Activated CD8-positive, alpha-beta T cell treated with anti-CD3 and anti-CD28 coated beads, Interleukin-2, amount 10 ng/mL, durations not matched to agents 7 days and 5 days (primary cell): ENCODE results near the gene TDRD10. TPM values are rescaled to one million over a fixed set of nuclear protein-coding genes. Genes with fewer than 3 reads are reported as not detected.

Experiments used
- ATAC-seq: fragments of 150-1000 bp; cut with Tn5 transposase; one replicate; pipeline ENCODE4 v1.10.0; 2021; ENCODE audit warnings: moderate library complexity
- CTCF ChIA-PET: fragments of 350-600 bp; sonication (Branson Sonifier 250); formaldehyde crosslinking; loops from one replicate; lab custom pipeline; 2021; ENCODE audit warnings: antibody characterized with exemption; lab: Charles Lee
- POLR2A ChIA-PET: fragments of 350-600 bp; sonication (Branson Sonifier 250); formaldehyde crosslinking; loops from one replicate; lab custom pipeline; 2021; ENCODE audit warnings: antibody characterized with exemption; lab: Charles Lee
- DNase-seq: peaks from one replicate; pipeline ENCODE4 v3.0.0-alpha.2; 2020
- H3K27ac Mint-ChIP-seq: one replicate; pipeline ENCODE4 v1.8.0; 2021; ENCODE audit warnings: mild to moderate bottlenecking, mixed read lengths
- H3K27me3 Mint-ChIP-seq: one replicate; pipeline ENCODE4 v1.8.0; 2021; ENCODE audit warnings: low read depth, mixed read lengths
- H3K36me3 Mint-ChIP-seq: one replicate; pipeline ENCODE4 v1.8.0; 2021; ENCODE audit warnings: low read depth, mixed read lengths
- H3K4me1 Mint-ChIP-seq: one replicate; pipeline ENCODE4 v1.8.0; 2021; ENCODE audit warnings: low read depth, mixed read lengths
- H3K4me3 Mint-ChIP-seq: one replicate; pipeline ENCODE4 v1.8.0; 2021; ENCODE audit warnings: mild to moderate bottlenecking, mixed read lengths
- H3K9me3 Mint-ChIP-seq: one replicate; pipeline ENCODE4 v1.8.0; 2022; ENCODE audit warnings: mixed read lengths; ENCODE audit not compliant: insufficient read depth
- total RNA-seq, 2 experiments: library from RNA; stranded (reverse); gene quantifications; one replicate each; pipeline ENCODE4 v1.2.3, GENCODE V29; 2021

TDRD10 gene
- total RNA-seq, 2 experiments from 2014 or later: not detected

DNA sequence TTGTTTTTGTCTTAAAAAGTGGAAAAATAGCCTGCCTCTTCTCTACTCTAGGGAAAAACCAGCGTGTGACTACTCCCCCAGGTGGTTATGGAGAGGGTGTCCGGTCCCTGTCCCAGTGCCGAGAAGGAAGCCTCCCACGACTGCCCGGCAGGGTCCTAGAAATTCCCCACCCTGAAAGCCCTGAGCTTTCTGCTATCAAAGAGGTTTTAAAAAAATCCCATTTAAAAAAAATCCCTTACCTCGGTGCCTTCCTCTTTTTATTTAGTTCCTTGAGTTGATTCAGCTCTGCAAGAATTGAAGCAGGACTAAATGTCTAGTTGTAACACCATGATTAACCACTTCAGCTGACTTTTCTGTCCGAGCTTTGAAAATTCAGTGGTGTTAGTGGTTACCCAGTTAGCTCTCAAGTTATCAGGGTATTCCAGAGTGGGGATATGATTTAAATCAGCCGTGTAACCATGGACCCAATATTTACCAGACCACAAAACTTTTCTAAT, 35.0 kb upstream of the TDRD10 start:
- Mint-ChIP-seq H3K27me3 (peaks cover 10% of the 10 kb centered on the region), H3K4me1 (peaks cover 35% of the 10 kb centered on the region), H3K36me3 (no peaks in the 10 kb centered on the region), H3K27ac (no peak overlapping the region), H3K4me3 (no peak overlapping the region), H3K9me3 (no peaks in the 10 kb centered on the region)
- no peak for ATAC-seq
- no peak for DNase-seq
- ChIA-PET POLR2A (interaction anchor here (1.1 to 1.4 kb wide), 2 partner anchors 24 to 57 kb away, joined by 3 read pairs; no protein-coding TSS in a partner anchor), CTCF (interaction anchor here (0.9 to 7.1 kb wide), 6 partner anchors 10 to 283 kb away, joined by 3 to 70 read pairs (median 4); no protein-coding TSS in a partner anchor)

DNA sequence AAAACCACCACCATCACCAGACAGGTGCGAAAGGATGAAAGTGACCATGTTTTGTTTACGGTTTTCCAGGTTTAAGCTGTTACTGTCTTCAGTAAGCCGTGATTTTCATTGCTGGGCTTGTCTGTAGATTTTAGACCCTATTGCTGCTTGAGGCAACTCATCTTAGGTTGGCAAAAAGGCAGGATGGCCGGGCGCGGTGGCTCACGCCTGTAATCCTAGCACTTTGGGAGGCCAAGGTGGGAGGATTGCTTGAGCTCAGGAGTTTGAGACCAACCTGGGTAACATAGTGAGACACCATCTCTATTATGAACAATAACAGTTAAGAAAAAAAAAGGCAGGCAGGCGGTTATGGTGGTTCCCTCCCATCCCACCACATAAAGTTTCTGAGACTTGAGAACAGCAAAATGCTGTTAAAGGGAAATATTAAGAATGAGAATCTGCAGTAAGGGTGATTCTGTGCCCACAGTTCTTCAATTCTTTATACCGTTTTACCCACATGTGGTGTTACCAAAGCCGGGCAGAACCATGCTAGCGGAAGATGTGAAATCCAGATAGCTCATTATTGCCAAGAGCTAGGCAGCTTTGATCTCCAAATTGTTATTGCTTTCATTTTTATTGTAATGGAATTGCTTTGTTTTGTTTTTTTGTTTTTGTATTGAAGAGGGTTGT, 34.5 kb upstream of the TDRD10 start:
- no peak for DNase-seq
- Mint-ChIP-seq H3K27ac (no peak overlapping the region), H3K27me3 (peaks cover 13% of the 10 kb centered on the region), H3K9me3 (no peaks in the 10 kb centered on the region), H3K4me1 (peaks cover 33% of the 10 kb centered on the region), H3K36me3 (no peaks in the 10 kb centered on the region), H3K4me3 (no peak overlapping the region)
- POLR2A ChIA-PET: interaction anchor here (1.1 to 1.4 kb wide), 2 partner anchors 25 to 58 kb away, joined by 3 read pairs; no protein-coding TSS in a partner anchor
- CTCF ChIA-PET: interaction anchor here (0.9 to 7.1 kb wide), 7 partner anchors 9 to 282 kb away, joined by 3 to 70 read pairs (median 4); no protein-coding TSS in a partner anchor
- ATAC-seq: no peak

DNA sequence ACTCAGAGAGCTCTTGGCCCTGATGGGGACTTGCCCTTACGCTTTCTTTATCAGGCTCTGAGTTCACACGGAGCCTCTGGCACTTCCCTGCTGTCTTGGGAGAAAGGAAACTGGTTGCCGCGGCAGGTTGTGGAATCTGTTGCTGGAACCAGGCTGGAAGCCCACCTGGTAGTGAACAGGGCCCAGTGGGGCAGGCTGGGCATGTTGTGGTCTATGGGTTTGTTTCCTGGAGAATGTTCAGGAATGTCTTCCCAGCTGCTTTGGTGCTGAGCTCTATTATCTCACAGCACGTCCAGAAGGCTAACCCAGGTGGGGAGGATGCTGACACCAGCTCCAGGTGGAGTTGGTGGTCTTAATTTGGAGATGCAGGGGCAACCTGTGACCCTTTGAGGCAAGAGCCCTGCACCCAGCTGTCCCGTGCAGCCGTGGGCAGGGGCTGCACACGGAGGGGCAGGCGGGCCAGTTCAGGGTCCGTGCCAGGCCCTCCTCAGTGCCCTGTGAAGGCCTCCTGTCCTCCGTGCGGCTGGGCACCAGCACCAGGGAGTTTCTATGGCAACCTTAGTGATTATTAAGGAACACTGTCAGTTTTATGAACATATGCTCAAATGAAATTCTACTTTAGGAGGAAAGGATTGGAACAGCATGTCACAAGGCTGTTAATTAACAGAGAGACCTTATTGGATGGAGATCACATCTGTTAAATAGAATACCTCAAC, 33.3 kb upstream of the TDRD10 start:
- DNase-seq (no peak), ATAC-seq (no peak)
- Mint-ChIP-seq H3K27ac (no peak overlapping the region), H3K4me3 (no peak overlapping the region), H3K4me1 (peaks cover 24% of the 10 kb centered on the region), H3K27me3 (peaks cover 14% of the 10 kb centered on the region), H3K9me3 (no peaks in the 10 kb centered on the region), H3K36me3 (no peaks in the 10 kb centered on the region)
- ChIA-PET POLR2A (no interaction called here), CTCF (interaction anchor here (2.0 to 7.1 kb wide), 2 partner anchors 12 to 78 kb away, joined by 10 to 70 read pairs; no protein-coding TSS in a partner anchor)

DNA sequence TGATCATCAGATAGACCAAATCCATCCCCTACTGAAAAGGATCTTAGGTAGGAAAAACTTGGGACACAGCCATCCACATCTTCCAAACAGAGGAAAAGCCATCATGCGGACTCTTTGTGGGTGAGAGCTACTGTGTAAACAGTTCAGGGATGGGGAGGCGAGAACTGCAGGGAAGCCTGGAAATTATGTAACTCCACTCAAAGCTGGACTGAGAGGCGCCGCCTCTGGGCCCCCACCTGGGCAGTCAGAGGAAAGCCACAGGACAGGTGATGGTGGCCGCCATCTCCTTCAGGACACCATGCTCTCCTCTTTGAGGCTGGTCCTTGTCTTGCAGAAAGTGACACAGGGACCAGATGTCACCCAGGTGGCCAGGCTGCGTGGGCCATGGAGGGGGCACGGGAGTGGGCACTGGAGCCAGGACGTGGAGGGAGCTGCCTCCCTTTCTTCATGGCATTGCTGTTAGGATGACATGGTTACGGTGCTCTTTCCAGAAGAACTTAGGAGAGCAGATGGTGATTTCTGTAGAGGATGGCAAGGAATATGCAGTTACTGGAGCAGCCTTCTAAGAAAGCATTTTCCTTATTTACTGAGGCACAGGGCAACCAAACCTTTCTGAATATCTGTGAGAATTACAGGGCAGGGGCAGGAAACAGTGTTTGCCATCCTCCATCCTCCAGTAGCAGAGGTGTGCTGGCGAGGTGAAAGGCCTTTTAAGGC, 32.0 kb upstream of the TDRD10 start:
- peaks cover 18% of the 10 kb centered on the region for H3K4me1 Mint-ChIP-seq
- DNase-seq (no peak), ATAC-seq (no peak)
- ChIA-PET CTCF (interaction anchor here (0.7 kb wide), 1 partner anchor 9 kb away, joined by 3 read pairs; no protein-coding TSS in a partner anchor), POLR2A (no interaction called here)
- H3K27ac Mint-ChIP-seq: no peak overlapping the region
- H3K27me3 Mint-ChIP-seq: peaks cover 11% of the 10 kb centered on the region
- no peak overlapping the region for H3K4me3 Mint-ChIP-seq
- H3K9me3 Mint-ChIP-seq: no peaks in the 10 kb centered on the region
- H3K36me3 Mint-ChIP-seq: no peaks in the 10 kb centered on the region

DNA sequence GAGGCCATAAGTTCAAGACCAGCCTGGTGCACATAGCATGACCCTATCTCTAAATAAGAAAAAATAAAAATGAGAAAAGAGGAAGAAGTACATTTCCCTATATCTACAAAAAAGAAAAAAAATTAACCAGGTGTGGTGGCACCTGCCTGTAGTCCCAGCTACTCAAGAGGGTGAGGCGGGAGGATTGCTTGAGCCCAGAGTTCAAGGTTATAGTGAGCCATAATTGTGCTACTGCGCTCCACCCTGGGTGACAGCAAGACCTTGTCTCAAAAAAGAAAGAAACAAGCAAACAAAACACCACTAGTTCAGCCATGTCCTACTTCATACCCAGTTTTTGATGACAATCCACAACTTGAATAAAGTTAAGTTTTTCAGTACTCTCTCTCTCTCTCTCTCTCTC, 30.7 kb upstream of the TDRD10 start:
- no peak overlapping the region for H3K27ac Mint-ChIP-seq
- ChIA-PET POLR2A (interaction anchor here (1.5 kb wide), 1 partner anchor 10 kb away, joined by 4 read pairs; no protein-coding TSS in a partner anchor), CTCF (interaction anchor here (1.2 to 1.3 kb wide), 2 partner anchors 8 to 75 kb away, joined by 3 to 8 read pairs; no protein-coding TSS in a partner anchor)
- H3K4me1 Mint-ChIP-seq: peaks cover 11% of the 10 kb centered on the region
- ATAC-seq (no peak), DNase-seq (no peak)
- no peaks in the 10 kb centered on the region for H3K9me3 Mint-ChIP-seq
- peaks cover 11% of the 10 kb centered on the region for H3K27me3 Mint-ChIP-seq
- H3K4me3 Mint-ChIP-seq: no peak overlapping the region
- no peaks in the 10 kb centered on the region for H3K36me3 Mint-ChIP-seq

DNA sequence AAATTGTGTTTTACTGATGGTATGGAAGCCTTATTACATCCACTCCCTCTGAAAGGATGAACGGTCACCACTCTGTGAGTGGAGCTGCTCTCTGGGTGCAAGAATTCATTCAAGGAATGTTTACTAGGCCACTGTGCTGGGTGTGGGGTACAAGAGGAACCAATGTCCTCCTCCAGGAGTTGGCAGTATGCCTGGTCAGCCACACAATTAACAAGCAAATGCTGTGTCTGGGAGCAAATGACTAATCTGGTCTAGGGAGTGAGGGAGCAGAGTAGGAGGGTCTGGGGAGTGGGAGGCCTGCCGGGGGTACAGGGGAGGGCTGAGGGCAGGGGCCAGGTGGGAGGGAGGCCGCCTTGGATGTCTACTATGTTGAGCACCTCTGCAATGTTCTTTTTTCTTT, 27.2 kb upstream of the TDRD10 start:
- Mint-ChIP-seq H3K27ac (no peak overlapping the region), H3K4me3 (no peak overlapping the region), H3K9me3 (no peaks in the 10 kb centered on the region), H3K36me3 (no peaks in the 10 kb centered on the region), H3K4me1 (peaks cover 6% of the 10 kb centered on the region), H3K27me3 (peaks cover 11% of the 10 kb centered on the region)
- ChIA-PET CTCF (interaction anchor here (1.0 to 1.8 kb wide), 2 partner anchors 72 to 140 kb away, joined by 4 to 7 read pairs; no protein-coding TSS in a partner anchor), POLR2A (no interaction called here)
- ATAC-seq (no peak), DNase-seq (no peak)

DNA sequence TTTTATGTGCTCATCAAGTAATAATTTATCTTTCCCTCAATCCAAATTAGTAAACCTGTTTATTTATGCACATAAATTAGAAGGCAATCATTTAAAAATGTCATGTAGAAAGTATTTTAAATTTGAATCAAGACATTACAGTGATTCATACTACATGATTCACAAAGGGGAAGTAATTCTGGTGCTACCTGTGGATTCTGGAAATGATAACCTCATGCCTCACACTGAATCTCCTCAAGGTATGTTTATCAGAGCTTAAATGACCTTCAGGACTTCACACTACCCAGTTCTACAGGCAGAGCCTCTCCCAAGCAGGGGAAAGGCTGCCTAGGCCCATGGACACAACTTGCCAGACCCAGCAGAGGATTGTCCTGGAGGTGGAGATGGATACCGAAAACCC, 25.2 kb upstream of the TDRD10 start:
- Mint-ChIP-seq H3K4me1 (peaks cover 6% of the 10 kb centered on the region), H3K9me3 (no peaks in the 10 kb centered on the region), H3K27ac (no peak overlapping the region), H3K36me3 (no peaks in the 10 kb centered on the region), H3K27me3 (peaks cover 10% of the 10 kb centered on the region), H3K4me3 (no peak overlapping the region)
- ChIA-PET CTCF (interaction anchor here (1.0 to 1.8 kb wide), 3 partner anchors 10 to 193 kb away, joined by 3 to 7 read pairs (median 5); no protein-coding TSS in a partner anchor), POLR2A (no interaction called here)
- DNase-seq: no peak
- ATAC-seq: no peak

DNA sequence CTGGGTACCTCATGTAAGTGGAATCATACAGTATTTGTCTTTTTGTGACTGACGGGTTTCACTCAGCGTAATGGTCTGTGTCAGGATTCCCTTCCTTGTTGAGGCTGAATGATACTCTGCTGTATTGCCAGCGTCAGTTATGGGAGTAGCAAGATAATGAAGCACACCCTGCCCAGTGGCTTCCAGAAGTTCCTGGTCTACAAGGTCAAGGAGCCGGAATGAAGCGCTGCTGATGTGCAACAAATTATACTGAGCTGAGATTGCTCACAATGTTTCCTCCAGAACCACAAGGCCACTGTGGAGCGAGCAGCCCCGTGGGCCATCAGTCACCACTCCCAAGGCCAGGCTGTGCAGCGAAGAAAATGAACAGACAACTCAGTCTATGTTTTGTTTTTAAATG, 24.0 kb upstream of the TDRD10 start:
- no peaks in the 10 kb centered on the region for H3K36me3 Mint-ChIP-seq
- ChIA-PET POLR2A (interaction anchor here (0.6 kb wide), 2 partner anchors 27 to 69 kb away, joined by 3 read pairs; no protein-coding TSS in a partner anchor), CTCF (interaction anchor here (2.5 to 6.5 kb wide), 4 partner anchors 12 to 73 kb away, joined by 16 to 119 read pairs (median 46); partner anchors contain the start of gene IL6R)
- H3K4me1 Mint-ChIP-seq: peaks cover 6% of the 10 kb centered on the region
- no peaks in the 10 kb centered on the region for H3K9me3 Mint-ChIP-seq
- DNase-seq (no peak), ATAC-seq (no peak)
- no peak overlapping the region for H3K27ac Mint-ChIP-seq
- no peak overlapping the region for H3K4me3 Mint-ChIP-seq
- H3K27me3 Mint-ChIP-seq: peaks cover 7% of the 10 kb centered on the region

DNA sequence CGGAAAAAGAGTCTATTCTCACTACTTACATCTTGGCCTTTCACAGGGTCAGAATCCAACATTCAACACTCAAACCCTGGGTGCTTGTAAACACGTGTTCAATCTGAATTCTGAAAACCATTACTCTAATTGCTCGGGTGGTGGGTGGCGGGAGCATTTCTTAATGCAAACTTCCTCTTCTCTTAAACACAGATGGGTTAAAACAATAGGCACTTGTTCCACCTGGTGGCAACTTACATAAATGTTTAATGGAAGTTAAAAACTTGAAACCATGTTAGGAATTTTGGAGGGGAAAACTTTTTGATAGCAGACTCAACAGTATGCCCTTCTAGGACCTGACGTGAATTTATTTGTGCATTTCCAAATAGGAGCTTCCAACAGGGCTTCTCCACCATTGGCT, 23.4 kb upstream of the TDRD10 start:
- Mint-ChIP-seq H3K4me1 (peaks cover 6% of the 10 kb centered on the region), H3K36me3 (no peaks in the 10 kb centered on the region), H3K9me3 (no peaks in the 10 kb centered on the region), H3K4me3 (no peak overlapping the region), H3K27ac (no peak overlapping the region), H3K27me3 (peaks cover 10% of the 10 kb centered on the region)
- ChIA-PET CTCF (interaction anchor here (1.1 to 6.5 kb wide), 26 partner anchors 8 to 576 kb away, joined by 3 to 119 read pairs (median 5); partner anchors contain the start of genes IL6R and UBE2Q1), POLR2A (interaction anchor here (0.6 kb wide), 1 partner anchor 28 kb away, joined by 3 read pairs; no protein-coding TSS in a partner anchor)
- ATAC-seq: no peak
- peak; percentile 29 for DNase-seq

DNA sequence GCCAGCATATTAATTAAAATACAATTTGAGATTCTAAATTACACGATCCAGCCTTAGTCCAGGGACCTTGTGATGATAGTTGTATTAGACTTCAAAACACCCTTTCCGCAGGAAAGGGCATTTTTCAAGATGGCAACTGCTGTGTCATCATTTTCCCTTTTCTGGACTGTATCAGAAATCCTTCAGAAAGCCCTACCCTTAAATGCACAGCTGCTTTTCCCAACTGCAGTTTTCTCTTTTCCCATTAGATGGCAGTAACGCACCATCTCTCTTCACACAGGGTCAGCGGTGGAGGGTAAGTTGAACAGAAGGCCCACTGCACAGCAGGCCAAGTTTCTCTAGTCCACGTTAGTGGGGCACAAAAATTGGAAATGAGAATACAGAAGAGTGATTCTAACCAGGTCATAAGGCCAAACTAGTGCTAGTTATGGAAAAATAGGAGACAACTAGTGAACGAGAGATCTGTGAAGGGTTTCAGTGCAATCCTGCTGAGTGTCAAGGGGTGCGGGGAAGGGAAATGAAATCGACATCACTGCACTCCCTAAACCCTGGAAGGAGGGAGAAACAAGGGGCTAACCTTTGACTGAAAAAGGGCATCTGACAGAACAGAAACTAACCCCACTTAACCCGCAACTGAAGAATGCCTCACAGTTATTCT, 22.1 kb upstream of the TDRD10 start:
- CTCF ChIA-PET: interaction anchor here (0.6 to 6.5 kb wide), 49 partner anchors 8 to 605 kb away, joined by 3 to 119 read pairs (median 4); partner anchors contain the start of genes IL6R and UBE2Q1
- DNase-seq (peak; percentile 72), ATAC-seq (peak; percentile 95)
- POLR2A ChIA-PET: interaction anchor here (1.6 to 1.7 kb wide), 2 partner anchors 67 to 72 kb away, joined by 3 read pairs; no protein-coding TSS in a partner anchor
- Mint-ChIP-seq H3K36me3 (no peaks in the 10 kb centered on the region), H3K27ac (no peak overlapping the region), H3K27me3 (peaks cover 13% of the 10 kb centered on the region), H3K9me3 (no peaks in the 10 kb centered on the region), H3K4me1 (peaks cover 6% of the 10 kb centered on the region), H3K4me3 (no peak overlapping the region)
